Stimulated activated CD4-positive, alpha-beta T cell treated with anti-CD3 and anti-CD28 coated beads, Interleukin-4, amount 100 ng/mL, for 48 hours (primary cell): ENCODE measurements around the gene PHF2.

Experiments
- DNase-seq, 2 donors: peaks; one replicate each; pipeline ENCODE4 v3.0.0-alpha.2; 2020; ENCODE audit warnings: low read depth in 2 of 2

The PHF2 gene

DNA sequence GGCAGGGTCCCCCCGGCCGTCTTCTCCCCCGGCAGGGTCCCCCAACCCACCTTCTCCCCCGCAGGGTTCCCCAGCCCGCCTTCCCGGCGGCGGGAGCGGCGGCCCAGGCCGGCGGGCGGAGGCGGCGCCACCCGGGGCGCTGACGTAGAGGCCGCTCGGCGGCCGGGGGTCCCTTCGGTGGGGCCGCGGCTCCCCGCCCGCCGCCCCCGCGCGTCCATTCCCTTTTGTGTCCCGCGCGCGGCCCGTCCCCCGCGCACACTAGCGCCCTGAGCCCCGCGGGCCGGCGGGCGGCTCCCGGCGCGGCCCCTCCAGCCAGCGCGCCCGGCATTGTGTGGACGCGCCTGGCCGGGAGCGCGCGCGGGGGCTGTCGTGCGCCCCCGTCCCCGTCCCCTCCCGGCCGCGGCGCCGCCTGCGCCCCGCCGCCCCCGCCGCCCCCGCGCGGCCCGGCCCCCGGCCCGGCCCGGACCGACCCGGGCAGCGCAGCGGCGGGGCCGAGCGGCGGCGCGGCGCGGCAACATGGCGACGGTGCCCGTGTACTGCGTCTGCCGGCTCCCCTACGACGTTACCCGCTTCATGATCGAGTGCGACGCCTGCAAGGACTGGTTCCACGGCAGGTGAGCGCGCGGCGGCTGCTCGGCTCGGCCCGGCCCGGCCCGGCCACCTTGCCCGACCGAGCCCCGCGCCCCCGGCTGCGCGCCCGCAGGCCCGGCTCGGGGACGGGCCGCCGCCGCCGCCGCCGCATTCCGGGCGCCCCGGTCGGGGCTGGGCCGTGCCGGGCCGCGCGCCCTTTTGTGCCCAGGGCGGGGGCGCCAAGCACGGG, at the start of gene PHF2:
Gene PHF2, plus strand, starts transcription at position 327 of the 820 bp plus-strand sequence. Its CDS starts 190 bp downstream, at position 517.
- DNase-seq = no peak

DNA sequence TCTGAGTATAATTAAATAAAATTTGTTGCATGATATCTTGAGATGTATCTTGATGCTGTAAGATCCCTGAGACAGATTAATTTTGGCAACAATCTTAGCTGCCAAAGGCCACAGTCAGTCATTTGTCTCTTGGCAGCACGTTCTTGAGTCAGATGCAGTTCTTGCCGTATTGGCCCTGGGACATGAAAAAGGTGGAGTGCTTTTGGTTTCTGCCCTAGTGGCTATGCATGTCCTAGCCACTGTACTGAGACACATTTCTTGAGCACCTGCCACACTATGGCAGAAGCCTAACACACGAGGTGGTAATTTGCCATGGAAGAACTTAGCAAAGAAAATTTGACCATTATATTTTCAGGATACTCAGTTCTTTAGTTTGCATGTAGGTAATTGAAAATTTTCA, 45.0 kb upstream of the PHF2 start:
- no peak for DNase-seq

DNA sequence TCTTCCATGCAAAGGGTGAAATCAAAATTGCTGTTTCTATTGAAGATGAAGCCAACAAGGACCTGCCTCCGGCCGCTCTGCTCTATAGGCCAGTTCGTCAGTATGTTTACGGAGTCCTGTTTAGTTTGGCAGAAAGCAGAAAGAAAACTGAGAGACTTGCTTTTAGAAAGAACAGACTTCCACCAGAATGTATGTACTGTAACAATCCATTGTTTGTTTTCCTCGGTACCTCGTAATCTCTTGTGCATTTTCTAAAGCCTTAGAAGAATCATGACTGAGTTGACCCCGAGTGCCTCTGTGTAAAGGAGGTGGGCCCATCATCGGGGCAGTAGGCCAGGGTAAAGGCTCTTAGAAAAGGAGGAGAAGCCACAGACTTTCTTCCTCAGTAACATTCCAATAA, 44.2 kb upstream of the PHF2 start:
- DNase-seq = no peak

DNA sequence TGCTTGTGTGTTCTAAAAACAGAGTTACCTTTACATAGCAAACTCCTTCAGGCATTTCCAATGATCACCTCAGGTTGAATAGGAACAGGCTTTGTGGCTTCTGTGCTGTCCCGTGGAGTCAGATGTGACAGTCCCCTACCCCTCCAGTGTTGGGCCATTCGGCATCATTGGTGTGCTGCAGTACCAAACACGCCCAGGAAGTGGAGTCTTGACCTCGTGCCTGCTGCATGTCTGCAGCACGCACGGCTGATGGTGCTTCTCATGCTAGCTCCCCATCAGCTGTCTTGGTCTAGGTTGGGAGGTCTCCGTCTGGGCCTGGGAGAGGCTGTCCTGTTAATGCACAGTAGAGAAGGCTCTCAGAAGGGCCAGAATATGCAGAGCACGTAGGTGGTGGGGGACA, 42.5 kb upstream of the PHF2 start:
- DNase-seq = no peak

DNA sequence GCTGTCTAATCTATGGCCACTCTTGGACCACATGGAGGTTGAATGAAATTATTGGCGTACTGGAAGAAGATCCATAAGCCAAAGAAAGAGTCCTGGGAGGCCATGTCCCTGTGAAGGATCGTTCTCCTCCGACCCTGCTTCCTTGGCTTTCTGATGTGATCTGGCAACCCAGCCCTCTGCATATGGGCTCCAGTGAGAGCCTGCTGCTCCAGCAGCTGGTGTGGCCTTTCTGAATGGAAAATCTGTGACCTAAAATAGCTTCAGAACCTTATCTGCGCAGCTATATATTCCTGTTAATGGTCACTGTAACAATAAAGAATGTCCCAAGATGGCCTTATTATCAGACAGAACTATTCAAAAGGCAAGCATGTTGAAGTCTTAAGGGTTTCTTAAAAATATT, 40.2 kb upstream of the PHF2 start:
- no peak for DNase-seq

DNA sequence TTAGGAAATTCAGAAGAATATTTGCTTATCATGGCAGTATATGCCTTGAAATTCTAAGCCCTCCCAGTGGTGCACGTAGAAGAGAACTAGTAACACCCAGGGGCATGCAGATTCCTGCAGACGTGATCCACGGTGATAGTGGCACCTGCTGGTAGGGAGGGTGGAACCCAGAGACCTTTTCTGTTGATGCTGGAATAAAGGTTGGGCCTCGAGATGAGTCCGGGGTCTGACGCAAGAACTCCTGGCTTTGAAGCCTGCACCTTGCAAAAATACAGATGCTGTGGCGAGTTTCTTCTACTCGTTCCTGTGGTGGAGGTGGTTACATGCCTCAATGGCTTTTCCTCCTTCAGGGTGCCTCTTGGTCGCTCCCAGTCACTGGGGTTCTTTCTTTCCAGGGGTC, 39.5 kb upstream of the PHF2 start:
- DNase-seq = no peak

DNA sequence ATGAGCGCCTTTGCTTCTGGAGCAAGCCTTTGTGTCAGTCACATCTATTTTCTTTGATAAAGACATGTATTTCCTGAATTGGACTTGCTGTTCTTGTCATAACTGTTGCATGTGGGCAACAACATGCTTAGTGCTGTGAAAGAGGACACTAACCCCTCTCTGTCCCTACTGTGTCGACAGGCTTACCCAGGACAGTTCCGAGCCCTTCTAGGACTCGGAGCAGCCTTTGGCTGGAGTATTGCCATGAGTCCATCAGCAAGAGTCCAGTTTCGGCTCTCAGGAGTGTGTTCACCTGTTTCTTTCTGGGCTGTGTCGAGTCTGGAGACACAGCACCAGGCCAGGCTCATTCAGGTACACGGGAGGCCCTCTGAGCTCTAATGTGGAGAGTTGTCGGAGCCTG, 36.1 kb upstream of the PHF2 start:
- no peak for DNase-seq

DNA sequence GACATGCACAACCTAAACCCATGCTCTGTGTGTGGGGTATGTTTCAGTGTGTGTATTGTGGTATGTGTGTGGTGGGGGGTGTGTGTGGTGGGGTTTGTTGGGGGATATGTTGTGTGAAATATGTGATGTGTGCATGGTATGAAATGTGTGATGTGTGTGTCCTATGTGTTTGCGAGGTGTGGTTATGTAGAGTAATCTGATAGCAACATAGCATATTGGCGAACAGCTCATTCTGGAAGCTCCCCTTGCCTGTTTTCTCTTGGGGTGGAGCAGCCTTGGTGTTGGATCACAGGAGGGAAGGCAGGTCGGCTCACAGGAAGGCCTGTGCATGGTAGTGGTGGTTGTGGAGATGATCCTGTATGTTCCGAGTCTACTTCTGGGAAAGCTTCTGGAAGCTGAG, 35.4 kb upstream of the PHF2 start:
- DNase-seq = no peak

DNA sequence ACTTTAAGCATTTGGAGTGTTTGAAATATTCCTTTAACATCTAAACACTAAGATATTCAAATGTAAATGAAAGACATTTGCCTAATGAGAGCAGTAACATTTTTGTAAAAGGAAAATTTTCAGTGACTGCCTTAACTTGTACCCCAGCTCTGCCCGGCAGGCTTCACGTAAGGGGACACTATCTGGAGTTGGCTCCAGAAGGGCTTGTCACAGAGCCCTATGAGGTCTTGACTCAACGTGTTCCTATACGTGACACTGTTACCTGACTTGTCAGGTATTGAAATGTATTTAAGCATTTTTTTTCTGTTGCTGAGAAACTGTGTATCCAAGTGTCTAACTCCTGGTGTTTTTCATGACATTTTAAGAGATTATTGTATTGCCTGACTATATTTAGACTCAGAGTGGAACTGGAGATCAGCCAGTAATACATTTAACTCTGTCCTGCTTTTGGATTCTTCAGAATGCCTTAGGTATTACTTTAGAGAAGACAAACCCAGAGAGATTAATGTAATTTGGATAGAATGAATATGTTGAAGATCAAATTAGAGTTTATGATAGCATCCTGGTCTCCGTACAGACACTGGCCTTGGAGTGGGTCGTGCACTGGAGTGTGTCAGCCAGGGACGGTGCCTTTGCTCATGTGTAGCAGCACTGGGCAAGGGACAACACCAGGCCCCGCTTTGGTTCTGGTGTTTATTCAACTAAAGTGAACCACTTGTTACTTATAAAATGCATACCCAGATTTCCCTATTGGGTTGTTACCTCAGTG, 34.6 kb upstream of the PHF2 start:
- DNase-seq = no peak

DNA sequence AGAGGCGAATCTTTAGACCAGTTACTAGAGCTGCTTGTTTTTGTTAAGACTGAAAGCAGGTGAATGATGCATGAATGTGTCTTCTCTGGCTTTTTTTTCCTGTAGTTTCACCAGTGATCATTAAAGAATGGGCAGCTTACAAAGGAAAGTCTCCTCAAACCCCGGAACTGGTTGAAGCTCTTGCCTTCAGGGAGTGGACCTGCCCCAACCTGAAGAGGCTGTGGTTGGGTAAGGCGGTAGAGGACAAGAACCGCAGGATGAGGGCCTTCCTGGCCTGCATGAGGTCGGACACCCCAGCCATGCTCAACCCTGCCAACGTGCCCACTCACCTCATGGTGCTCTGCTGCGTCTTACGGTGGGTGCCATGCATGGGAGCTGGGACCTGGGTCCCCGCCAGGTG, 33.3 kb upstream of the PHF2 start:
- no peak for DNase-seq

DNA sequence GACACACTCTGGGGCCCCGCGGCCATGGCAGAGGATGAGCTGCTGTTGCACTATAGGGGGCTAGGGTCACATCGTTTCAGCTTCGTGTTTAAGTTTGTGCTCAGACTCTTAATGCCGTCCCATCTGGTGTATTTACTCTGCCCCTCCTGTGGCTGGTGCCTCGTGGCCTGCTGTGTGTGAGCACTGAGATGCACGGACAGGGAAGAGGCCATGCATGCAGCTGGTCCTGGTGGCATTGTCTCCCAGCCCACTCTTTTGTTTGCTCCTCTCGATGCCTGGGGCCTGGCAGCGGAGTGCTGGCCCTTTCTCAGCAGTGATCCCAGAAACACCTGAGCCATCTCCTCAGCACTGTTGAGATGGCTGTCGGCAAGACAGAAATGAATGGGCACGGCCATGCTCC, 30.0 kb upstream of the PHF2 start:
- no peak for DNase-seq

DNA sequence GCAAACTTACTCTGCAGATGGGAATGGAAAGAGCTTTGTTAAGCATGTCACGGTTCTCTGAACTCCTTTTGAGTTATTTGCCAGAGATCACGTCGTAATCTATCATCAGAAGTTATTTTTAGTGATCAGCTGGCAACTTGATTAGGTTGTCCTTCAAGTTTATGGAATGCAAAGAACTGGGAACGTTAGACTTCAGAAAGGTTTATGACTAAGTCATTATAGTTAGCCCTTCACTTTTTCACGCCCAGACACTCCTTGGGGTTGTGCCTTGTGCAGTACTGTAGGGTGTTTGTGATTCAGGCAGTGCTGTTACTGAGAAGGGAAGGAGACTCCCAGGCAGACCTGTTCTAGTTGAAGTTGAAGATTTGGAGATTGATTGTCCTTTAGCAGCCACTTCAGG, 26.8 kb upstream of the PHF2 start:
- DNase-seq = no peak

DNA sequence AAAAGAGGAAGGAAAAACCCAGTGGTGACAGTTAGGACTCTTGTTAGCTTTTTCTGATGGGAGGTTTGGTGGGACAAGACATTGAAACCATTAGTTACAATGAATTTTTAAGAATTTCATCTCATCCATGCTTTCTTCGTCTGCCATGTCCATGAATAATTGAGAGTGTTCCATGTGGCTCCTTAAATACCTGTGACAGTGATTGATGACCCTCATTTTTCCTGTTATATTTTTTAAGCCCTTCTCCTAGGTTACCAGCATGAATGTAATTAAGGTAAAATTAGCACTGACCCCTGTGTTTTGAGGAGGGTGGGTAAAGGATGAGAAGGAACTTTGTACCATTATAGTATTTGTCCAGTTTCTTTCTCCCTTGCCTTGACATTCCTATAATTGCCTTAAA, 23.5 kb upstream of the PHF2 start:
- DNase-seq = no peak

DNA sequence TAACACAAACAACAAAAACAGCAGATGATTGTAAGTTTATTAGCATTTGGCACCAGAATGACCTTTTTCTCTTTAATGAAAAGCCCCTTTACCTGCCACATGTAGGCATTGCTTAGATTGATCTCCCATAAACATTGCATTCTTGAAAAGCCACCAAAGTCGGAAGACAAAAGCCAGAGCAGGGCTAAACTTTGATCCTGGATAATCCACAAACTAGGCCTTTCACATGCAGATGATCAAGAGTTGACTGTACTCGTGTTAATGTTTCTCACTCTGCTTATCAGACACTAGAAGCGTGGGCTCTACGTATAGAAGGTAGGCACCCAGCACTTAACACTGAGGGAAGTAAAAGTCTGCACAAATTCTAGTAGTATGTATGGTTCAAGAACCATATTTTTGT, 21.0 kb upstream of the PHF2 start:
- no peak for DNase-seq

DNA sequence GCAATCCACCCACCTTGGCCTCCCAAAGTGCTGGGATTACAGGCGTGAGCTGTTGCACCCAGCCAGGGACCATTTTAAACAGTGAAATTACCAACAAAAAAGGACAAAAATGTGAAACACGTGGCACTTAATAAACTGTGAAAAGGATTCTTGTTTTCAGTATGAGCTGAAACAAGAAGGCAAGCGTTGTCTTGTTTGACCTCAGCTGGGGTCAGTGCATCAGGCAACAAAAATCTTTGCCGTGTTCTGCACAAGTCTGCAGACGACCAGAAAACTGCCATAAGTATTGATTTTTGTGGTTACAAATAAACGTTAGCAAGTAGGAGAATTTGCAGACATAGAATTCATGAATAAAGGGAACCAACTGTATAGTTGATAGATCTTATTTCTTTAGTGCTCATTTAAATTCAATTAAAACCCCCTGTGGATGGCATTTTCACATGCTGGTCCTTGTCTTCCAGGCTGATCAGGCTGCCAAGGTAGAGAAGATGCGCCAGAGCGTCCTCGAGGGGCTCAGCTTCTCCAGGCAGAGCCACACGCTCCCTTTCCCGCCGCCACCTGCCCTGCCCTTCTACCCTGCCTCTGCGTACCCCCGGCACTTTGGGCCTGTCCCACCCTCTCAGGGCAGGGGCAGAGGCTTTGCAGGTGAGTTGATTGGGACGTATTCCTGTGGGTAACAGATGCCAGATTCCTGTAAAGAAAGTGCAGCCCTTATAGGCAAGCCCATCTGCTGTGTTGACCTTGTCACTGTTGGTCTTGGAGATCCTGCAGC, 18.8 kb upstream of the PHF2 start:
- DNase-seq = no peak

DNA sequence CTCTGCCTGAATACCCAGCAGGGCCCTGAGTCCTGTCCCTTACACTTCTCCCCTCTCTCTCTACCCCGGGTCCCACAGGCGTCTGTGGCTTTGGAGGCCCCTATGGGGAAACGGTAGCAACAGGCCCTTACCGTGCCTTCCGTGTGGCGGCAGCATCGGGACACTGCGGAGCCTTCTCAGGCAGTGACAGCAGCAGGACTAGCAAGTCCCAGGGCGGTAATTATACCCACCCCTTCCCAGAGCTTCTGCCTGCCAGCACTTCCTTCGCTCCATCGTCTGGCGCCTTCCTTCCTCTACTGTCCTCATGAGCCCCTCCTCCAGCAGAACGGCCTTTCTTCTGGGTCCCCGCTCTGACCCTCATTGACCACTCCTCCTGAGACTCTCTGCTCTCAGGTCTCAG, 17.9 kb upstream of the PHF2 start:
- no peak for DNase-seq

DNA sequence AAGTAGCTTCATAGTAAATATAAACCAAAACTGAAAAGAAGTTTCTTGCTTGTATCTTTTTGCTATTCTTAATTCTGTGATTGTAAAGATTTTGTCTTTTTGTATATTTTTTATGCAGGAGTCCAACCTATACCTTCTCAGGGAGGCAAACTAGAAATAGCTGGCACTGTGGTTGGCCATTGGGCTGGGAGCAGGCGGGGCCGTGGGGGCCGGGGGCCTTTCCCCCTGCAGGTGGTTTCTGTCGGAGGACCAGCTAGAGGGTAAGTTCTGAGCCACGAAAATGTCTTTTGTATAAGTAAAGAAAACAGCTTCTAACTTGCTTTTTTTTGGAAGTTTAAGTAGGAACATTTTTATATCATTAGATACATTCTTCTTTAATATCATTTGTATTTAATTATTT, 15.4 kb upstream of the PHF2 start:
- DNase-seq = no peak

DNA sequence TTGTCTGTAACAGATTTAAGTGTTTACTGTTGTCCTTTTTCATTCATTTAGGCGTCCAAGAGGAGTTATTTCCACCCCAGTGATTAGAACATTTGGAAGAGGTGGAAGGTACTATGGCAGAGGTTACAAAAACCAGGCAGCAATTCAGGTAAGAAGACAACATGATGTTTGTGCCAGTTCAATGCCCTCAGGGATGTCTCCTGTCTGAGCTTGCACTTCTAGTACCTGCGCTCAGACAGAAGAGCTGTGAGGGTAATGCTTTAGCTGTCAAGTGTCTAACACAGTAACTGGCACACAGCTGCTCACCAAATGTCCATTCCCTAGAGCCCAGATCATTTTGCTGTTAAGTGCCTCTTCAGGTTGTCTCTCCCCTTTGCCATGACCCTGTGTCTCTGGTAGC, 14.2 kb upstream of the PHF2 start:
- DNase-seq = no peak

DNA sequence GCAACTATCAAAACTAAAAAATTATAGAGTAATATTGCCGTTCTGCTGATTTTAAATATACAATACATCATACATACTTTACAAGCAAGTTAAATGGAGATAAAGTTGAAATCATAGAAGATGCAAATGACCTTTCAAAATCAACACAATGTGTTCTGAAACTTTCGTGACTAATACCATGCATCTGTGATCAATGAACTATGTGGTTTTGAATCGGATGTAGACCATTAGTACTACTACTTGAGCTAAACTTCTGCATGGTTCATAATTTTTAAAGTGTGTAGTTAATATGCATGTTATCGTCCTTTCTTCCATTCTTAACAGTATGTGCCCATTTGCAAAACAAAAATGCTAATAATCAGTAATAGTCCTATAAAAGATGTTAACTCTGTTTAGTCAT, 11.3 kb upstream of the PHF2 start:
- DNase-seq = no peak

DNA sequence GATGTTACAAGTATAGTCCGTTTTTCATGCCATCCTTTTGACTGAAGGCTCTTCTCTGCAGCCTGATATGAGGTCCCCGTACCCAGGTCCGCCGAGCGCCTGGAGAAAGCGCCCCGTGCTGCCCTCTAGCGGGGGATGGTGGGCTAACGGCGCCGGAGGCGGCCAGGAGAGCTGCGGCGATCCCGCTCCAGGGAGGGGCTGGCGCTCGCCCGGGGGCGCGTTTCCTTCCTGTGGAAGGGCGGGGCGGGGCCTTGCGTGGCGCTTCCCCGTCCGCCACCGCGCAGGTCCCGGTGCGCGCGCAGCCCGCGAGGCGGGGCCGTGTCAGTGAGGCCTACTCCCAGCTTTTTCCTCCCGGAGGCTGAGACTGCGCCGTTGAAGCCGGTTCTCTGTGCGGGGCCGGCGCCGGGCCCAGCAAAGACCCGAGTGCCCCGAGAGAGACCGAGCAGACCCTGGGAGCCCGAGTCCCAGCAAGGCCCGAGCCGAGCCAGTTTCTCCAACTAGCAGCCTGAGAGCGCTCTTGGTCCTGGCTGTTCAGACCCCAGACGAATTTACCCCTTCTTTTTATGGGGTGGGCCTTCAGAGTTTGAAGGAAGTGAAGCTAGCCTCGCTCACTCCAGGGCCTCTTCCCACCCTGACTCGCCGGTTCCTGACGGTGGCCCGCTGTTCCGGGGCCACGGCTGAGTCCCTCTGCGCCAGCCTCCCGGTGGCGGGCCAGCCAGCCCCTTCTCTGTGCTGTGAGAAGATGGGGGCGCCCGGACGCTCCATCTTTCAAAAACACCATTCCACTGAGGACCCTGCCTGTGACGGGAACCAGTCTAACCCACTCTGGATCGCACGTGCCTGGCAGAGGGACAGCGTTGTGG, 9.7 kb upstream of the PHF2 start:
- peak; percentile 98 to 100 for DNase-seq

DNA sequence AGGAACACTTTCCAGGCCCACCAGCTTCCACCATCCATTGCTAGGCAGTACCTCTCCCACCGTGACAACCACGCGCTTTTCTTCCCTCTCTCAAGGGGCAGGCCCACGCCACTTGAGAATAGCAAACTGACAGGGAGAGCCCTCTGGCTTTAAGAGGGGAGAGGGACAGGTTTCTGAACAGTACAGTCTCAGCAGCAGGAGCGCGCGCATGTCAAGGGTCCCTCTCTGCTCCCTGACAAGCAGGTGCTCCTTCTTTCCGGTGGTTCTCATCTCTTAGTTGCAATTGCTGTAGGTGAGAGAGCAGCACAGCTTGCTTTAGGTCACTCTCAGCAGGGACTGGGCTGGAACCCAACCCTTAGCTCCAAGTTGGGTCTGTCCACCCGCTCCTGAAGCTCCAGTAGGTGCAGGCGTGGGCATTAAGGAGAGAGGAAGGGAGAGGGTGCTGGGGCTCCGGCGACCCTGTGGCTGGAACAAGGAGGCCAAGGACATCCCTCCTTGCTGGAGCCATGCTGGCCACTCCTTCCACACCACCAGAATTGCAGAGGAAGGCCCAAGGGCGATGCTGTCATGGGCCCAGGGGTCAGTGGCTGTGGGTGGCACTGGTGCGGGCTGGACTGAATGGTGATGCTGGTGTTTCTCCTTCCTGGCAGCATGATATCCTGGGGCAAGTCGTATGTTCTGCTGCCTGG, 9.0 kb upstream of the PHF2 start:
- no peak for DNase-seq
